CD1c-positive myeloid dendritic cell (primary cell): Measurements from ENCODE around the gene GABBR2.

Experiments used
- DNase-seq: peaks from one replicate; pipeline ENCODE4 v3.0.0-alpha.2; 2016; ENCODE audit errors: extremely low spot score

Gene GABBR2

GRCh38 chr9:98634685-98635336, 73.9 kb downstream of the GABBR2 start:
- DNase-seq = no peak

GRCh38 chr9:98632839-98633238, 75.9 kb downstream of the GABBR2 start:
- no peak for DNase-seq

DNA sequence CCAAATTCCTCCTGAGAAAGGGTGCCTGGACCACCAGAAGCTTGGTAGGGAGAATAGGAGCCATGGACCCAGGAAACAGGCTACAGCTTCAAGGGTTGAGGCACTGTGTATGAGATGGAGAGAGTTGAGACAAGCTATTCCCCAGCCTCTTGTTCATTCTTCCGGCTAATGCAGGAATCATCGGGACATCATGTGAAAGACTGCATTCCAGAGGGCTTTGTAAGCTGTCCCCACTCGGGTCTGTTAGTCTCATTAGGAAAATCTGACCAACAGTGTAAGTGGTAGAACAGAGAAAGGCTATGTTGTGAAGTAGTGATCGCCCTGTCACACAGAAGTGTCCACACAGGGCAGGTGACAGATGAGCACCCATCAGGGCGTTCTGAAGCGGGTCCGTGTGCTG, 81.4 kb downstream of the GABBR2 start:
- no peak for DNase-seq

DNA sequence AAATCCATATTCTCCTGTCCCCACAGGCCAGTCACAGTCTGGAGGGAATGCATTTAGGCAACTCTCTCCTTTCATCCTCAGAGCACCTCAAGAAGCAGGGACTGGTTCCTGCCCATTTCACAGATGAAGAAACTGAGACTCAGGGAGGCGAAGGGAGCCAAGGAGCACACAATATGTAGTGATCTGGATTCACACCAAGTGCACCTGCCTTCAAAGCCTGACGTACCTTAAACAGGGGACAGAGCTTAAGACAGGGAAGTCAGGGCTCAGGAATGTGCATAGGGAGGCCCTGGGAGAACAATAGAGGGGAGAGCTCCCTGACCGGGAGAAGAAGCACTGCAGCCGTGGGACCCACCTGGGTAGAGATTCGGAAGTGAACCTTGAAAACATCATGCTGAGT, 83.0 kb downstream of the GABBR2 start:
- DNase-seq = no peak

GRCh38 chr9:98619788-98620187, 88.9 kb downstream of the GABBR2 start:
- DNase-seq = no peak

- no peak for DNase-seq
Observed at GRCh38 chr9:98615633-98616032, 93.1 kb downstream of the GABBR2 start.

DNA sequence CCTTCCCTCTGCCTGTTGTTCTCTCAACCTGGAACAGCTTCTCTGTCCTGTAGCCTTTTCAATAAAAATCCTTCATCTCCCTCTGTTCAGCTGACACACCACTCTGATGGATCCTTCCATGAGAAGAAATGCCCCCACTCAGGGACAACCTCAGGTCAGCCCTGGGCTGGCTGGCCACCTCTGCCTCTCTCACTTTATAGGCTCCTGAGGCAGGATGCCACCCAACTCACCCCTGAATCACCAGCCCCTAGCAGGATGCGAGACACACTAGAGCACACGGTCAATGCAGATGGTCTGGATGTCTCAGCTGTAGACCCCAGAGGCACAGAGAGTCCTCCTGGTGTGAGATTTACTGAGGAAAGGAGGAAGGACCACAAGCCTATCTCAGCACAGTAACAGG, 93.8 kb downstream of the GABBR2 start:
- DNase-seq = no peak

DNA sequence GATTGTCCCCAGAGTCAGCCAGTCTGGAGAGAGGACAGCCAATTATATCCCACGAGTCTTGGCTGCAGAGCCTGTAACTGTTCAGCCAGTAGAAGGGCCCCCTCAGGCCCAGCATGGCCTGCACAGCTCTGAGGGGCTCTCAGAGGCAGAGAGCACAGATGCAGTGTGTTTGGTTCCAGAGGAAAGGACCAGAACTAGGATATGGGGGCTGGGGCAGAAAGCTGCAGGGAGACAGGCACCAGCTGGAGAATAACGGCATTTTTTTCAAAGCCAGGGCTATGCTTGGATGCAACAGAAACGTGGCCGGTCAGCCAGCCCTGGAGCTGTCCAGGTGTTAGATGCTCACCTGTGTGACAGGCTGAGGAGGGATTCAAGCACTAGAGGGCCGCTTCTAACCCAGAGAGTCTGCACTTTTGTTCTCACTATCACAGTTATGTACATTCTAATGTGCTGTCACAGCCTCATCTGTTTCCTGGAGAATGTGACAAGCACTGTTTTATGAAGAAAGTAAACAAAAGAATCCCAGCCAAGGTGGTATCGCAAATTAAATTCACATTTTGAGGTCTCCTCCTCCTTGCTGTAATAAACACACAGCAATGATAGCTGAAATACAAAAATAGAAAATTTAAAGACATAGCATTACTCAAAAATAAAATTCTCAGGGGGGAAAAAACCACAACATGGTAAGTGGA, 96.5 kb downstream of the GABBR2 start:
- no peak for DNase-seq

DNA sequence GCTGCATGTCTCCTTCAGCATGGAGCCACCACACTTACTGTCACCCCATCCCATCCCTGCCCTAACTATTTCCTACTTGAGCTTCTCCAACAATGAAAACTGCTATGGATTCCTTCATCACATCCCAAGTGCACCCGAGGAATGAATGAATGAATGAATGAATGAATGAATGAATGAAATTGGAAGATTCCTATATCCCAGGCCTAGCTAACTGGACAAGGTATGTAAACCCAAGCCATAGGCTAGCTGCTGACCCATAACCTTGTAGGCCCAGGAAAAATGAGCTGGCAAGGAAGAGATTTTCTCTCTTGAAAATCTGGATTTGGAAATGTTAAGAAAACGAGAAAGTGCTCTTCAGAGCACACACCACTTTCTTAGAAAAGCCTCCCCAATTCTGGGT, 97.4 kb downstream of the GABBR2 start:
- DNase-seq = no peak

DNA sequence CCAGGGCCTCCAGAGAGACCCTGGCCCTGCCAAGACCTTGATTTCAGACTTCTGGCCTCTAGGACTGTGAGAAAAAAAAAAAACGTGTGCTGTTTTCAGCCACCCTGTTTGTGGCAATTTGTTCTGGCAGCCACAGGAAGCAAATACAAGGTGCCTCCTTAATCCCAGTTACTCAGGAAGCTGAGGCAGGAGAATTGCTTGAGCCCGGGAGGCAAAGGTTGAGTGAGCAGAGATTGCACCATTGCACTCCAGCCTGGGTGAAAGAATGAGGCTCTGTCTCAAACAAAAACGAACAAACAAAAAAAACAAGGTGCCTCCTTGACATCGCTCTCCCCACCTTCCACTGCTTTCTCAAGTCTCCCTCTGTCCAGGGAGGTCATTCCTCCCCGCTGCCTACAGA, 98.0 kb downstream of the GABBR2 start:
- no peak for DNase-seq

GRCh38 chr9:98610211-98610610, 98.5 kb downstream of the GABBR2 start:
- DNase-seq = no peak

DNA sequence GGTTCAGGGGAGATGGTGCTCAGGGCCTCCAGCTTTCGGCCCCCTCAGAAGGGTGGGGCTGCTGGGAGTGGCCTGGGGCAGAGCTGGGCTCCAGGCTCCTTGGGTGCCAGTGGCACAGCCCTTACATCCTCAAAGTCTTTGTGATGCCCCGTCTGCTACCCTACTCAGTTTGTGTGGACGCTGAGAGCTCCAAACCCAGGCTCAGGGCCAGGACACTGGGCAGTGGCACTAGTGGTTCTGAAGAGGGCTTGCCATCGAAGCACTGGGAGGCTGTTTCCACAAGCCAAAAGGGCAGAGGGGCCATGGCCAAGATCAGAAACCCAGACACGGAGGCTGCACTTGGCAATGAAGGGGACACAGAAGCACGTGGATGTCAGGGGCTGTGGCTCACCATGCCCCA, 99.1 kb downstream of the GABBR2 start:
- DNase-seq = no peak

- no peak for DNase-seq
Observed at GRCh38 chr9:98607787-98608186, 100.9 kb downstream of the GABBR2 start.

- DNase-seq = no peak
Observed at GRCh38 chr9:98607152-98607551, 101.6 kb downstream of the GABBR2 start.

- DNase-seq = no peak
Observed at GRCh38 chr9:98606730-98607129, 102.0 kb downstream of the GABBR2 start.

- no peak for DNase-seq
Observed at GRCh38 chr9:98605116-98605515, 103.6 kb downstream of the GABBR2 start.

GRCh38 chr9:98603821-98604383, 104.8 kb downstream of the GABBR2 start:
- DNase-seq = no peak

- DNase-seq = no peak
Observed at GRCh38 chr9:98602839-98603500, 105.8 kb downstream of the GABBR2 start.

GRCh38 chr9:98600631-98601030, 108.1 kb downstream of the GABBR2 start:
- no peak for DNase-seq

DNA sequence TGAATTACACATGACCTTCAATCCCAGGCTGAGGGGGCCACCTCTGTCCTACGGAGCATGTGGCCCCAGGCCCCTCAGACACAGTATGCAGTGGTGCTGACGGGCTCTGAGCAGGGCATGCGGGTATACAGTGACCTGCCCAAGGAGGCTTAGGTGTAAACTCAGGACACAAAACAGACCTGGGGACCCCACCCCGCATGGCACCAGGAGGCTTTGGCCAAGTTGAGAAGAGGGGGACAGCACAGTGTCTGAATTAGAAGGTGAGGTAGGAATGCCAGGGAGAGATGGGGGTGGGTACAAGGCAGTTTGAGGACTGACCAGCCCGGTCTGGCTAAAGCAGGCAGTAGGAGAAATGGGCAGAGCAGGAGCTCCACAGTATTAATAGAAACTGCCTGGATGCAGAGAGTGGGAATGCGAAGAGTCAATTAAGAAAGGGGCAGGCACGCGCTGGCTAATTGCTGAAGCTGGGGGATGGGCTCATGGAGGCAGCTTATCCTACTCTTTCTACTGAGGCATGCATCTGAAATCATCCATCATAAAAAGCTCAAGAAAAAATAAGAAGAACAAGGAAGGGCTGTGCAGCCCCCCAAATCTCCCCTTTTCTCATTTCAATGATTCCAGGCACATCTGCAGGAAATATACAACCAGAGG, 109.0 kb downstream of the GABBR2 start:
- no peak for DNase-seq

DNA sequence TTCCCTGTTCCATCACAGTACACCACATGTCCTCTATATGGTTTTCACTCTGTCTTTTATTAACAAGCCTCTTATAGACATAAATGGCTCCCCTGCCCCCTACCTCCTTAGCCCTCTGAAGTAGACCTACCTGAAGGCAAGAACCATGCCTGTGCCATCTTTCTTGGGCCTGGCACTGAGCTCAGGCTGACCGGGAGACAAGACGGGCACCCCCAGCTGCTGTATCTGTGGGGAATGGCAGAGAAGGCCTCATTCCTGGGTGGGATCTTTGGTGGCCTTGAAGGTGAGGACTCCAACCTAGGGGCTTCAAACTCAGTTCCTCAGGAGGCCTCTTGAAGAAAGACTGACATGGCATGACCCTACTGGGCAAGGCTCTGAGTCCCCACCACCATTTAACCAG, 109.9 kb downstream of the GABBR2 start:
- DNase-seq = no peak

- no peak for DNase-seq
Observed at GRCh38 chr9:98597236-98597771, 111.4 kb downstream of the GABBR2 start.
